ENCODE results near the gene ATP11A.

Gene ATP11A

DNA sequence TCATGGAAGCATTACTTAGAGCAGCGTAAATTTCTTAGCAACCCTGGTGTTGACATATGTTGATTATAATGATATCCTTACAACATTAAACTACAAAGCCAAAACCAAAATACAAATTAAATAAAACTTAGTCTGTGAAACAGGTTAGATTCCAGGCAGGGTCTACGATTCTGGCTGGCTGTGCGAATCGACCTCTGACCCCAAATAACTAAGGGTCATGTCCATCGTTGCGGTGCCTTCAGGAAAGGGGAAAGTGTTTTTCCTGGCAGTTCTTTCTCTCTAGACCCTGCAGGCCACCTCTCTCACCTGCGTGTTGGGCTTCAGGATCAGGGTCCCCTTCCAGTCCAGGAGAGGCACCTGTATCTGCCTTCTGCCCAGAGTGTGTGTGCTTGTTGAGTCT, 66.2 kb downstream of the ATP11A start:
- H4K12ac ChIP-seq (ENCODE audit: low read depth, low read length): no peak overlapping the region
- H3K79me2 ChIP-seq (ENCODE audit: control insufficient read depth, insufficient read depth, low read length, poor library complexity): peaks cover 4% of the 10 kb centered on the region
- H2AFZ ChIP-seq (ENCODE audit: insufficient read depth, low read length, poor library complexity): no peak overlapping the region
- no peak overlapping the region for H3K14ac ChIP-seq (ENCODE audit: low read length)
- H2BK5ac ChIP-seq (ENCODE audit: low read depth, low read length, poor library complexity): no peak overlapping the region
- H3K36me3 ChIP-seq (ENCODE audit: control insufficient read depth in 1 of 2, insufficient read depth in 2 of 2, low read length in 2 of 2): no peaks in the 10 kb centered on the region
- H3K4me2 ChIP-seq (ENCODE audit: low read length): no peak overlapping the region
- H4K91ac ChIP-seq (ENCODE audit: low read depth, low read length): no peak overlapping the region
- no peak overlapping the region for H3K27ac ChIP-seq (ENCODE audit: low read depth, low read length)
- H3K9ac ChIP-seq (ENCODE audit: low read length): no peak overlapping the region
- H3K4me1 ChIP-seq (ENCODE audit: control insufficient read depth in 1 of 2, insufficient read depth in 2 of 2, low read length in 2 of 2): peaks cover 12 to 19% of the 10 kb centered on the region in 2 experiments
- no peaks in the 10 kb centered on the region for H3K9me3 ChIP-seq (ENCODE audit: insufficient read depth, low read depth, low read length)
- H3K27me3 ChIP-seq (ENCODE audit: insufficient read depth, low read length): no peaks in the 10 kb centered on the region
- no peak overlapping the region for H3K23ac ChIP-seq (ENCODE audit: low read length)
- H3K4ac ChIP-seq (ENCODE audit: low read depth, low read length): peak overlapping the region; percentile 41
- no peak overlapping the region for H4K8ac ChIP-seq (ENCODE audit: low read depth, low read length)
- H3K18ac ChIP-seq (ENCODE audit: low read length): peak overlapping the region; percentile 20
- no CpG with 5 or more reads among the region's 7 CpGs for WGBS (ENCODE audit: extremely low coverage, insufficient coverage, insufficient read length)
- H2AK5ac ChIP-seq (ENCODE audit: low read length): no peak overlapping the region
- no peak overlapping the region for H2BK12ac ChIP-seq (ENCODE audit: low read length)
- no peak for DNase-seq
- H2BK120ac ChIP-seq (ENCODE audit: insufficient read depth, low read length, poor library complexity): no peak overlapping the region
- peaks cover 6% of the 10 kb centered on the region for H3K79me1 ChIP-seq (ENCODE audit: low read length)
- H3K4me3 ChIP-seq (ENCODE audit: low read depth, low read length): no peak overlapping the region

DNA sequence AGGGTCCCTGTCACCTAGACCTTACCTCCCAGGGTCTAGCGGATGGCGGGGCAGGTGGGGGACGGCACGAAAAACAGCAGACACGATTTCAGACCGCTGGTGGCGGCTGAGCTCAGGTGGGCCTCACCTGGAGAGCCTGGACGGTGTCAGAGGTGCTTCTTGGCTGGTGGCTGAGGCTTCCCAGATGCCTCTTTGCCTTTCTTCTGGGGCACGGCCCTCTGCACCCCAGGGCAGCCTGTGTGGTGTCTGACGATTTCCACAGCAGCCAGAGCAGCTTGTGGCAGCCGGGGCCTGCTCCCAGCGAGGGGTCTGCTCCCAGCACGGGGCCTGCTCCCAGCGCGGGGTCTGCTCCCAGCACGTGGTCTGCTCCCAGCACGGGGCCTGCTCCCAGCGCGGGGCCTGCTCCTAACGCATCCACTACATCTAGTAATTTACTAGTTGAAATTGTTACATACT, 66.7 kb downstream of the ATP11A start:
- Histone ChIP-seq H3K27ac (ENCODE audit: low read depth, low read length) (no peak overlapping the region), H4K91ac (ENCODE audit: low read depth, low read length) (no peak overlapping the region), H3K79me1 (ENCODE audit: low read length) (peaks cover 6% of the 10 kb centered on the region), H2BK12ac (ENCODE audit: low read length) (no peak overlapping the region), H3K23ac (ENCODE audit: low read length) (no peak overlapping the region), H2AK5ac (ENCODE audit: low read length) (no peak overlapping the region), H3K9ac (ENCODE audit: low read length) (no peak overlapping the region), H4K12ac (ENCODE audit: low read depth, low read length) (no peak overlapping the region), H3K9me3 (ENCODE audit: insufficient read depth, low read depth, low read length) (no peaks in the 10 kb centered on the region), H3K4me3 (ENCODE audit: low read depth, low read length) (no peak overlapping the region), H3K27me3 (ENCODE audit: insufficient read depth, low read length) (no peaks in the 10 kb centered on the region), H2AFZ (ENCODE audit: insufficient read depth, low read length, poor library complexity) (no peak overlapping the region), H3K4me1 (ENCODE audit: control insufficient read depth in 1 of 2, insufficient read depth in 2 of 2, low read length in 2 of 2) (peaks cover 12 to 19% of the 10 kb centered on the region in 2 experiments), H2BK120ac (ENCODE audit: insufficient read depth, low read length, poor library complexity) (no peak overlapping the region), H3K4me2 (ENCODE audit: low read length) (no peak overlapping the region), H2BK5ac (ENCODE audit: low read depth, low read length, poor library complexity) (no peak overlapping the region), H3K79me2 (ENCODE audit: control insufficient read depth, insufficient read depth, low read length, poor library complexity) (peaks cover 4% of the 10 kb centered on the region), H3K18ac (ENCODE audit: low read length) (peak overlapping the region; percentile 20), H3K36me3 (ENCODE audit: control insufficient read depth in 1 of 2, insufficient read depth in 2 of 2, low read length in 2 of 2) (no peaks in the 10 kb centered on the region), H3K4ac (ENCODE audit: low read depth, low read length) (peak overlapping the region; percentile 74), H4K8ac (ENCODE audit: low read depth, low read length) (peak overlapping the region; percentile 13), H3K14ac (ENCODE audit: low read length) (peak overlapping the region; percentile 19)
- no CpG with 5 or more reads among the region's 20 CpGs for WGBS (ENCODE audit: extremely low coverage, insufficient coverage, insufficient read length)
- no peak for DNase-seq

DNA sequence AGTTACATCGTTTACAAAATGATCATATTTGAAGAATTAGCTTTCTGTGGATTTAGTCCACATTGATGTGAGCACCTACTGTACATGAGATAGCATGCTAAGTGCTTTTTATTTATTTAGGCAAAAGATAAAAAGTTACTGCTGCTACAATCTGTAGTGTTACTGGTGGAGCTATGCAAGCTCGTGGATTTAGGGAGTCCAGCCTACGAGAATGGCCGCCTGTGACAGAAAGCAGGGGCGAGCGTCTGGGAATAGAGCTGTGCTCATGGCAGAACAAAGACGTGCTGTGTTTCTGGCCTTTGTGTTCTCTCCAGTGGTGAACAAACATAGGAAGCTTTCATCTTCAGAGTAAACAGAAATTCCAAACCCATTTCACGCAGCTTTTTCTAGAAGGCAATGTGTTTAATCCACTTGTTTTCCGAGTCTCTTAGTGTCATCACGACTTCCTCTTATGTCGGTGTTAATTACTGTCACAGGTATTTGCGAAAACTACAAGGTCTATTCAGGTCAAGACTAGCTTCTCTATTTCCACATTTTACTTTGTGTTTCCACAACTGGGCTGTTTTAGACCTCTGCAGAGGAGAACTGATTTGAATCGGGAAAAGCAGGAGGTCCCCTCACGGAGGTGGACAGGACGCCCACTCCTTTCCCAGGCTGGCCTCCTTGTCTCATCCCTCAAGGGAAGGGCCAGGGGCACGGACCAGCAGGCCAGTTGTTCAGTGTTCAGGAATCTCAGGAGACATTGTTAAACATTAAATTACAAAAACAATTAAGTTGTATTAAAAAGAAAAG, 67.3 kb downstream of the ATP11A start:
- H3K4me2 ChIP-seq (ENCODE audit: low read length): no peak overlapping the region
- no peak overlapping the region for H4K12ac ChIP-seq (ENCODE audit: low read depth, low read length)
- no peak overlapping the region for H2BK120ac ChIP-seq (ENCODE audit: insufficient read depth, low read length, poor library complexity)
- H3K9me3 ChIP-seq (ENCODE audit: insufficient read depth, low read depth, low read length): no peaks in the 10 kb centered on the region
- H3K79me1 ChIP-seq (ENCODE audit: low read length): peaks cover 6% of the 10 kb centered on the region
- H2BK5ac ChIP-seq (ENCODE audit: low read depth, low read length, poor library complexity): no peak overlapping the region
- H2AFZ ChIP-seq (ENCODE audit: insufficient read depth, low read length, poor library complexity): no peak overlapping the region
- peaks cover 12 to 19% of the 10 kb centered on the region in 2 experiments for H3K4me1 ChIP-seq (ENCODE audit: control insufficient read depth in 1 of 2, insufficient read depth in 2 of 2, low read length in 2 of 2)
- no peak overlapping the region for H3K23ac ChIP-seq (ENCODE audit: low read length)
- H3K9ac ChIP-seq (ENCODE audit: low read length): no peak overlapping the region
- peak overlapping the region; percentile 23 for H3K4ac ChIP-seq (ENCODE audit: low read depth, low read length)
- no peak overlapping the region for H2BK12ac ChIP-seq (ENCODE audit: low read length)
- no peak overlapping the region for H3K14ac ChIP-seq (ENCODE audit: low read length)
- no peak overlapping the region for H2AK5ac ChIP-seq (ENCODE audit: low read length)
- no peak overlapping the region for H3K18ac ChIP-seq (ENCODE audit: low read length)
- H4K8ac ChIP-seq (ENCODE audit: low read depth, low read length): no peak overlapping the region
- H3K27me3 ChIP-seq (ENCODE audit: insufficient read depth, low read length): no peaks in the 10 kb centered on the region
- no peak overlapping the region for H3K4me3 ChIP-seq (ENCODE audit: low read depth, low read length)
- DNase-seq: no peak
- no CpG with 5 or more reads among the region's 16 CpGs for WGBS (ENCODE audit: extremely low coverage, insufficient coverage, insufficient read length)
- H3K36me3 ChIP-seq (ENCODE audit: control insufficient read depth in 1 of 2, insufficient read depth in 2 of 2, low read length in 2 of 2): no peaks in the 10 kb centered on the region
- peaks cover 4% of the 10 kb centered on the region for H3K79me2 ChIP-seq (ENCODE audit: control insufficient read depth, insufficient read depth, low read length, poor library complexity)
- peak overlapping the region; percentile 8 for H4K91ac ChIP-seq (ENCODE audit: low read depth, low read length)
- no peak overlapping the region for H3K27ac ChIP-seq (ENCODE audit: low read depth, low read length)

DNA sequence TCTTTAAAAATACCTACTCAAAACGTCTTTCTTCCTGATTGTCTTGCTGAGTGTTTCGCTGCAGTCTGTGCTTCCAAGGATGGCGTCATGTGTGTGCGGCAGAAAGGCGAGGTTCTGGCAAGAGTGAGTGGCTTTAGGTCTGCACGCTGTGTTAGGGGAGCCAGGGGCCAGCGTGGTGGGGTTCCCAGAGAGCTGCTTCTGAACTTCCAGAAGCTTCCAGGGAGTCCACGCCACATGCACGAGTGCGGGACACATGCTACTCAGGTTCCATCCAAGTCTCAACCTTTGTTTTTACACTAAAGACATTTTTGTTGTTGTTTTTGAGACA, 67.9 kb downstream of the ATP11A start:
- peaks cover 6% of the 10 kb centered on the region for H3K79me1 ChIP-seq (ENCODE audit: low read length)
- H3K18ac ChIP-seq (ENCODE audit: low read length): no peak overlapping the region
- no peak overlapping the region for H3K4me2 ChIP-seq (ENCODE audit: low read length)
- H3K4me3 ChIP-seq (ENCODE audit: low read depth, low read length): no peak overlapping the region
- no peak overlapping the region for H3K9ac ChIP-seq (ENCODE audit: low read length)
- H3K36me3 ChIP-seq (ENCODE audit: control insufficient read depth in 1 of 2, insufficient read depth in 2 of 2, low read length in 2 of 2): no peaks in the 10 kb centered on the region
- no peaks in the 10 kb centered on the region for H3K27me3 ChIP-seq (ENCODE audit: insufficient read depth, low read length)
- no peak overlapping the region for H4K12ac ChIP-seq (ENCODE audit: low read depth, low read length)
- H2BK120ac ChIP-seq (ENCODE audit: insufficient read depth, low read length, poor library complexity): no peak overlapping the region
- no peak overlapping the region for H2AFZ ChIP-seq (ENCODE audit: insufficient read depth, low read length, poor library complexity)
- no peak overlapping the region for H2BK12ac ChIP-seq (ENCODE audit: low read length)
- H4K91ac ChIP-seq (ENCODE audit: low read depth, low read length): no peak overlapping the region
- H3K4me1 ChIP-seq (ENCODE audit: control insufficient read depth in 1 of 2, insufficient read depth in 2 of 2, low read length in 2 of 2): peaks cover 12 to 17% of the 10 kb centered on the region in 2 experiments
- no peak overlapping the region for H2BK5ac ChIP-seq (ENCODE audit: low read depth, low read length, poor library complexity)
- no peak overlapping the region for H3K14ac ChIP-seq (ENCODE audit: low read length)
- H3K9me3 ChIP-seq (ENCODE audit: insufficient read depth, low read depth, low read length): no peaks in the 10 kb centered on the region
- no peak for DNase-seq
- H4K8ac ChIP-seq (ENCODE audit: low read depth, low read length): peak overlapping the region; percentile 37
- peaks cover 4% of the 10 kb centered on the region for H3K79me2 ChIP-seq (ENCODE audit: control insufficient read depth, insufficient read depth, low read length, poor library complexity)
- no peak overlapping the region for H3K27ac ChIP-seq (ENCODE audit: low read depth, low read length)
- H3K23ac ChIP-seq (ENCODE audit: low read length): no peak overlapping the region
- H3K4ac ChIP-seq (ENCODE audit: low read depth, low read length): no peak overlapping the region
- no peak overlapping the region for H2AK5ac ChIP-seq (ENCODE audit: low read length)
- WGBS (ENCODE audit: extremely low coverage, insufficient coverage, insufficient read length): no CpG with 5 or more reads among the region's 10 CpGs
